HEK293 (cell line): ENCODE measurements around the gene RAB20.

Experiments used
- CTCF ChIA-PET: fragments of 350-600 bp; formaldehyde crosslinking; extraction: SDS; loops from one replicate; lab custom pipeline; 2021; ENCODE audit warnings: antibody characterized with exemption; lab: Yijun Ruan, JAX
- POLR2A ChIA-PET: fragments of 300-600 bp; formaldehyde crosslinking; extraction: SDS; loops from one replicate; lab custom pipeline; 2020; ENCODE audit warnings: antibody characterized with exemption, inconsistent platforms; lab: Yijun Ruan, JAX
- H3K27ac ChIP-seq: fragments of 200-500 bp; sonication (Bioruptor generic); 2 replicates; pipeline ENCODE4 v1.5.1; 2014; ENCODE audit warnings: low read depth, low read length, control low read depth, inconsistent platforms; ENCODE audit errors: extremely low read depth
- H3K36me3 ChIP-seq, 2 experiments: fragments of 200-500 bp in 1 of 2; sonication (Bioruptor generic) in 1 of 2; 1 replicate in 1 of 2; 2 replicates in 1 of 2; pipeline ENCODE4 v1.5.1; 2014 to 2017; ENCODE audit warnings: inconsistent platforms in 2 of 2, low read length in 2 of 2; ENCODE audit not compliant: control insufficient read depth in 2 of 2, insufficient read depth in 1 of 2
- H3K4me1 ChIP-seq: fragments of 200-500 bp; sonication (Bioruptor generic); 2 replicates; pipeline ENCODE4 v1.5.1; 2014; ENCODE audit warnings: mild to moderate bottlenecking, low read length, inconsistent platforms; ENCODE audit not compliant: control insufficient read depth, insufficient read depth
- H3K4me3 ChIP-seq: 2 replicates; pipeline ENCODE4 v1.5.1; 2011; ENCODE audit warnings: low read depth, mild to moderate bottlenecking, control low read depth, low read length, moderate library complexity
- H3K9me3 ChIP-seq: fragments of 200-500 bp; sonication (Bioruptor generic); 2 replicates; pipeline ENCODE4 v1.5.1; 2014; ENCODE audit warnings: low read depth, low read length, inconsistent platforms; ENCODE audit not compliant: control insufficient read depth, insufficient read depth
- FEZF1 ChIP-seq: fragments of 450-650 bp; formaldehyde crosslinking; IDR thresholded peaks from 2 replicates; pipeline ENCODE4 v1.5.1; 2016; ENCODE audit warnings: missing biosample characterization, missing genetic modification characterization
- HIC1 ChIP-seq: fragments of 450-650 bp; formaldehyde crosslinking; IDR thresholded peaks from 2 replicates; pipeline ENCODE4 v1.5.1; 2016; ENCODE audit warnings: missing biosample characterization, missing genetic modification characterization
- PRDM6 ChIP-seq: fragments of 450-650 bp; formaldehyde crosslinking; IDR thresholded peaks from 2 replicates; pipeline ENCODE4 v1.5.1; 2017; ENCODE audit warnings: missing biosample characterization, missing genetic modification characterization
- SCRT1 ChIP-seq: fragments of 450-650 bp; formaldehyde crosslinking; IDR thresholded peaks from 2 replicates; pipeline ENCODE4 v1.5.1; 2016; ENCODE audit warnings: missing biosample characterization, missing genetic modification characterization, borderline replicate concordance
- ZBTB20 ChIP-seq: fragments of 450-650 bp; formaldehyde crosslinking; IDR thresholded peaks from 2 replicates; pipeline ENCODE4 v1.5.1; 2016; ENCODE audit warnings: missing biosample characterization, missing genetic modification characterization
- ZNF16 ChIP-seq: fragments of 450-650 bp; formaldehyde crosslinking; IDR thresholded peaks from 2 replicates; pipeline ENCODE4 v1.5.1; 2016; ENCODE audit warnings: low read depth, missing biosample characterization, missing genetic modification characterization
- ZNF221 ChIP-seq: fragments of 450-650 bp; formaldehyde crosslinking; IDR thresholded peaks from 2 replicates; pipeline ENCODE4 v1.5.1; 2017; ENCODE audit warnings: missing biosample characterization, missing genetic modification characterization, borderline replicate concordance
- ZNF324 ChIP-seq: fragments of 450-650 bp; formaldehyde crosslinking; IDR thresholded peaks from 2 replicates; pipeline ENCODE4 v1.5.1; 2016; ENCODE audit warnings: missing biosample characterization, missing genetic modification characterization
- ZNF37A ChIP-seq: fragments of 450-650 bp; IDR thresholded peaks from 2 replicates; pipeline ENCODE4 v1.5.1; 2018; ENCODE audit warnings: missing biosample characterization, missing genetic modification characterization
- ZNF394 ChIP-seq: fragments of 450-650 bp; formaldehyde crosslinking; IDR thresholded peaks from 2 replicates; pipeline ENCODE4 v1.5.1; 2016; ENCODE audit warnings: missing biosample characterization, missing genetic modification characterization, mild to moderate bottlenecking, moderate library complexity, borderline replicate concordance
- ZNF423 ChIP-seq: fragments of 450-650 bp; formaldehyde crosslinking; IDR thresholded peaks from 2 replicates; pipeline ENCODE4 v1.5.1; 2016; ENCODE audit warnings: missing biosample characterization, missing genetic modification characterization
- ZNF510 ChIP-seq: fragments of 450-650 bp; formaldehyde crosslinking; IDR thresholded peaks from 2 replicates; pipeline ENCODE4 v1.5.1; 2018; ENCODE audit warnings: mild to moderate bottlenecking, missing genetic modification characterization, missing biosample characterization; ENCODE audit not compliant: insufficient replicate concordance
- ZNF701 ChIP-seq: fragments of 450-650 bp; formaldehyde crosslinking; IDR thresholded peaks from 2 replicates; pipeline ENCODE4 v1.5.1; 2016; ENCODE audit warnings: missing biosample characterization, missing genetic modification characterization
- ZNF707 ChIP-seq: fragments of 450-650 bp; formaldehyde crosslinking; IDR thresholded peaks from 2 replicates; pipeline ENCODE4 v1.5.1; 2016; ENCODE audit warnings: missing biosample characterization, missing genetic modification characterization
- TF ChIP-seq, protein P1 (sequence below): fragments of 450-650 bp; formaldehyde crosslinking; IDR thresholded peaks from 2 replicates; pipeline ENCODE4 v1.5.1; 2016; ENCODE audit warnings: missing biosample characterization, missing genetic modification characterization
- TF ChIP-seq, protein P2 (sequence below): fragments of 450-650 bp; formaldehyde crosslinking; IDR thresholded peaks from 2 replicates; pipeline ENCODE4 v1.5.1; 2016; ENCODE audit warnings: missing biosample characterization, missing genetic modification characterization, borderline replicate concordance

Gene RAB20

GRCh38 chr13:110512198-110512740 is 49.3 kb downstream of the RAB20 start:
- TF ChIP-seq ZBTB20 (tag by site-specific recombination) (no peak), ZNF701 (no peak), ZNF394 (tag by site-specific recombination) (no peak), ZNF16 (no peak), HIC1 (tag by site-specific recombination) (no peak), SCRT1 (tag by site-specific recombination) (no peak), ZNF37A (tag by site-specific recombination) (no peak), PRDM6 (no peak)
- TF ChIP-seq, protein P1, sequence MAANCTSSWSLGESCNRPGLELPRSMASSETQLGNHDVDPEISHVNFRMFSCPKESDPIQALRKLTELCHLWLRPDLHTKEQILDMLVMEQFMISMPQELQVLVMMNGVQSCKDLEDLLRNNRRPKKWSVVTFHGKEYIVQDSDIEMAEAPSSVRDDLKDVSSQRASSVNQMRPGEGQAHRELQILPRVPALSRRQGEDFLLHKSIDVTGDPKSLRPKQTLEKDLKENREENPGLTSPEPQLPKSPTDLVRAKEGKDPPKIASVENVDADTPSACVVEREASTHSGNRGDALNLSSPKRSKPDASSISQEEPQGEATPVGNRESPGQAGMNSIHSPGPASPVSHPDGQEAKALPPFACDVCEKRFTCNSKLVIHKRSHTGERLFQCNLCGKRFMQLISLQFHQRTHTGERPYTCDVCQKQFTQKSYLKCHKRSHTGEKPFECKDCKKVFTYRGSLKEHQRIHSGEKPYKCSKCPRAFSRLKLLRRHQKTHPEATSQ (tag by site-specific recombination) = no peak
- Histone ChIP-seq H3K4me3 (no peak overlapping the region), H3K36me3 (peaks cover 0 to 31% of the 10 kb centered on the region in 2 experiments; a peak in 2 of 3 replicates), H3K27ac (no peak overlapping the region), H3K4me1 (peaks cover 2% of the 10 kb centered on the region; the same call in 1 of the 2 replicates), H3K9me3 (no peaks in the 10 kb centered on the region)
- POLR2A ChIA-PET = no interaction called here
- CTCF ChIA-PET = no interaction called here

GRCh38 chr13:110511509-110512181 is 49.9 kb downstream of the RAB20 start:
- Histone ChIP-seq H3K36me3 (peaks cover 0 to 37% of the 10 kb centered on the region in 2 experiments; a peak in 2 of 3 replicates), H3K4me1 (peaks cover 2% of the 10 kb centered on the region; the same call in 1 of the 2 replicates), H3K4me3 (no peak overlapping the region), H3K9me3 (no peaks in the 10 kb centered on the region), H3K27ac (no peak overlapping the region)
- TF ChIP-seq ZNF324 (no peak), ZNF221 (tag by site-specific recombination) (no peak), ZNF510 (tag by site-specific recombination) (no peak), ZNF423 (tag by site-specific recombination) (no peak), ZNF707 (tag by site-specific recombination) (no peak), FEZF1 (tag by site-specific recombination) (no peak)
- TF ChIP-seq, protein P2, sequence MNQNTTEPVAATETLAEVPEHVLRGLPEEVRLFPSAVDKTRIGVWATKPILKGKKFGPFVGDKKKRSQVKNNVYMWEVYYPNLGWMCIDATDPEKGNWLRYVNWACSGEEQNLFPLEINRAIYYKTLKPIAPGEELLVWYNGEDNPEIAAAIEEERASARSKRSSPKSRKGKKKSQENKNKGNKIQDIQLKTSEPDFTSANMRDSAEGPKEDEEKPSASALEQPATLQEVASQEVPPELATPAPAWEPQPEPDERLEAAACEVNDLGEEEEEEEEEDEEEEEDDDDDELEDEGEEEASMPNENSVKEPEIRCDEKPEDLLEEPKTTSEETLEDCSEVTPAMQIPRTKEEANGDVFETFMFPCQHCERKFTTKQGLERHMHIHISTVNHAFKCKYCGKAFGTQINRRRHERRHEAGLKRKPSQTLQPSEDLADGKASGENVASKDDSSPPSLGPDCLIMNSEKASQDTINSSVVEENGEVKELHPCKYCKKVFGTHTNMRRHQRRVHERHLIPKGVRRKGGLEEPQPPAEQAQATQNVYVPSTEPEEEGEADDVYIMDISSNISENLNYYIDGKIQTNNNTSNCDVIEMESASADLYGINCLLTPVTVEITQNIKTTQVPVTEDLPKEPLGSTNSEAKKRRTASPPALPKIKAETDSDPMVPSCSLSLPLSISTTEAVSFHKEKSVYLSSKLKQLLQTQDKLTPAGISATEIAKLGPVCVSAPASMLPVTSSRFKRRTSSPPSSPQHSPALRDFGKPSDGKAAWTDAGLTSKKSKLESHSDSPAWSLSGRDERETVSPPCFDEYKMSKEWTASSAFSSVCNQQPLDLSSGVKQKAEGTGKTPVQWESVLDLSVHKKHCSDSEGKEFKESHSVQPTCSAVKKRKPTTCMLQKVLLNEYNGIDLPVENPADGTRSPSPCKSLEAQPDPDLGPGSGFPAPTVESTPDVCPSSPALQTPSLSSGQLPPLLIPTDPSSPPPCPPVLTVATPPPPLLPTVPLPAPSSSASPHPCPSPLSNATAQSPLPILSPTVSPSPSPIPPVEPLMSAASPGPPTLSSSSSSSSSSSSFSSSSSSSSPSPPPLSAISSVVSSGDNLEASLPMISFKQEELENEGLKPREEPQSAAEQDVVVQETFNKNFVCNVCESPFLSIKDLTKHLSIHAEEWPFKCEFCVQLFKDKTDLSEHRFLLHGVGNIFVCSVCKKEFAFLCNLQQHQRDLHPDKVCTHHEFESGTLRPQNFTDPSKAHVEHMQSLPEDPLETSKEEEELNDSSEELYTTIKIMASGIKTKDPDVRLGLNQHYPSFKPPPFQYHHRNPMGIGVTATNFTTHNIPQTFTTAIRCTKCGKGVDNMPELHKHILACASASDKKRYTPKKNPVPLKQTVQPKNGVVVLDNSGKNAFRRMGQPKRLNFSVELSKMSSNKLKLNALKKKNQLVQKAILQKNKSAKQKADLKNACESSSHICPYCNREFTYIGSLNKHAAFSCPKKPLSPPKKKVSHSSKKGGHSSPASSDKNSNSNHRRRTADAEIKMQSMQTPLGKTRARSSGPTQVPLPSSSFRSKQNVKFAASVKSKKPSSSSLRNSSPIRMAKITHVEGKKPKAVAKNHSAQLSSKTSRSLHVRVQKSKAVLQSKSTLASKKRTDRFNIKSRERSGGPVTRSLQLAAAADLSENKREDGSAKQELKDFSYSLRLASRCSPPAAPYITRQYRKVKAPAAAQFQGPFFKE (tag by site-specific recombination) = no peak
- POLR2A ChIA-PET = no interaction called here
- CTCF ChIA-PET = interaction anchor here (0.7 kb wide), 1 partner anchor 109 kb away, joined by 6 read pairs; no protein-coding TSS in a partner anchor
